HG03469 (cell line): Measurements from ENCODE around the gene AADACL4.
"Not testable (repeated sequence)": the region's sequence is repeated elsewhere in the genome, so short reads cannot be mapped to it uniquely, and the experiment has no call there.

Source experiments
- ATAC-seq: cut with Tn5 transposase; IDR thresholded peaks from one replicate; pipeline ENCODE4 v1.9.1; 2021; ENCODE audit warnings: mild to moderate bottlenecking, moderate library complexity, moderate number of reproducible peaks; ENCODE audit not compliant: unreplicated experiment

AADACL4 gene

GRCh38 chr1:12657885-12658512 is 14.1 kb downstream of the AADACL4 start:
- ATAC-seq, result not testable (repeated sequence)

GRCh38 chr1:12658531-12659453 is 14.9 kb downstream of the AADACL4 start:
- no peak for ATAC-seq

GRCh38 chr1:12661606-12662219 is 17.8 kb downstream of the AADACL4 start:
- no peak for ATAC-seq

- ATAC-seq, result no peak
Measured at GRCh38 chr1:12662556-12662955, 18.7 kb downstream of the AADACL4 start.

GRCh38 chr1:12665511-12665910 is 21.6 kb downstream of the AADACL4 start:
- ATAC-seq, result no peak

- ATAC-seq, result no peak
Measured at GRCh38 chr1:12666141-12666735, 22.4 kb downstream of the AADACL4 start.

GRCh38 chr1:12669529-12670068 is 25.7 kb downstream of the AADACL4 start:
- ATAC-seq, result no peak

- ATAC-seq, result no peak
Measured at GRCh38 chr1:12674358-12674757, 30.5 kb downstream of the AADACL4 start.

GRCh38 chr1:12676122-12676521 is 32.2 kb downstream of the AADACL4 start:
- not testable (repeated sequence) for ATAC-seq

- ATAC-seq, result no peak
Measured at GRCh38 chr1:12677565-12677964, 33.7 kb downstream of the AADACL4 start.

- ATAC-seq, result no peak
Measured at GRCh38 chr1:12678350-12678749, 34.5 kb downstream of the AADACL4 start.

GRCh38 chr1:12678820-12679219 is 34.9 kb downstream of the AADACL4 start:
- no peak for ATAC-seq

- ATAC-seq, result no peak
Measured at GRCh38 chr1:12690156-12690555, 46.3 kb downstream of the AADACL4 start.

- ATAC-seq, result no peak
Measured at GRCh38 chr1:12692967-12693782, 49.3 kb downstream of the AADACL4 start.

GRCh38 chr1:12696658-12697057 is 52.8 kb downstream of the AADACL4 start:
- no peak for ATAC-seq

GRCh38 chr1:12697397-12697796 is 53.5 kb downstream of the AADACL4 start:
- no peak for ATAC-seq

- ATAC-seq, result no peak
Measured at GRCh38 chr1:12703821-12704451, 60.1 kb downstream of the AADACL4 start.

GRCh38 chr1:12706061-12706460 is 62.2 kb downstream of the AADACL4 start:
- no peak for ATAC-seq

- ATAC-seq, result no peak
Measured at GRCh38 chr1:12708396-12709090, 64.7 kb downstream of the AADACL4 start.
